Measurements from ENCODE around the gene NFE2L2. TPM values are rescaled to one million over a fixed set of nuclear protein-coding genes. Genes with fewer than 3 reads are reported as not detected.

The NFE2L2 gene
- total and polyA plus RNA-seq, 7 donors: 46.7 to 103 (median 88.3) TPM

GRCh38 chr2:177284531-177284930 lies 20.0 kb upstream of the NFE2L2 start:
- no peak overlapping the region for H3K27ac ChIP-seq
- no peaks in the 10 kb centered on the region for H3K9me3 ChIP-seq
- H3K4me3 ChIP-seq: no peak overlapping the region
- no peaks in the 10 kb centered on the region for H3K36me3 ChIP-seq
- DNase-seq: no peak
- peaks cover 0 to 7% (median 2%) of the 10 kb centered on the region in 4 donors for H3K4me1 ChIP-seq
- no peak for TF ChIP-seq POLR2AphosphoS5 (IDR thresholded peaks at IDR 0.05)
- no peak for TF ChIP-seq EP300 (IDR thresholded peaks at IDR 0.05)
- TF ChIP-seq, protein P1, sequence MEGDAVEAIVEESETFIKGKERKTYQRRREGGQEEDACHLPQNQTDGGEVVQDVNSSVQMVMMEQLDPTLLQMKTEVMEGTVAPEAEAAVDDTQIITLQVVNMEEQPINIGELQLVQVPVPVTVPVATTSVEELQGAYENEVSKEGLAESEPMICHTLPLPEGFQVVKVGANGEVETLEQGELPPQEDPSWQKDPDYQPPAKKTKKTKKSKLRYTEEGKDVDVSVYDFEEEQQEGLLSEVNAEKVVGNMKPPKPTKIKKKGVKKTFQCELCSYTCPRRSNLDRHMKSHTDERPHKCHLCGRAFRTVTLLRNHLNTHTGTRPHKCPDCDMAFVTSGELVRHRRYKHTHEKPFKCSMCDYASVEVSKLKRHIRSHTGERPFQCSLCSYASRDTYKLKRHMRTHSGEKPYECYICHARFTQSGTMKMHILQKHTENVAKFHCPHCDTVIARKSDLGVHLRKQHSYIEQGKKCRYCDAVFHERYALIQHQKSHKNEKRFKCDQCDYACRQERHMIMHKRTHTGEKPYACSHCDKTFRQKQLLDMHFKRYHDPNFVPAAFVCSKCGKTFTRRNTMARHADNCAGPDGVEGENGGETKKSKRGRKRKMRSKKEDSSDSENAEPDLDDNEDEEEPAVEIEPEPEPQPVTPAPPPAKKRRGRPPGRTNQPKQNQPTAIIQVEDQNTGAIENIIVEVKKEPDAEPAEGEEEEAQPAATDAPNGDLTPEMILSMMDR (IDR thresholded peaks at IDR 0.05): no peak
- intact Hi-C loops (cut with DNase I): no loop called here
- 93 to 98% methylated on average over 3 of the region's 3 CpGs for WGBS, 2 donors
- no peaks in the 10 kb centered on the region for H3K27me3 ChIP-seq

DNA sequence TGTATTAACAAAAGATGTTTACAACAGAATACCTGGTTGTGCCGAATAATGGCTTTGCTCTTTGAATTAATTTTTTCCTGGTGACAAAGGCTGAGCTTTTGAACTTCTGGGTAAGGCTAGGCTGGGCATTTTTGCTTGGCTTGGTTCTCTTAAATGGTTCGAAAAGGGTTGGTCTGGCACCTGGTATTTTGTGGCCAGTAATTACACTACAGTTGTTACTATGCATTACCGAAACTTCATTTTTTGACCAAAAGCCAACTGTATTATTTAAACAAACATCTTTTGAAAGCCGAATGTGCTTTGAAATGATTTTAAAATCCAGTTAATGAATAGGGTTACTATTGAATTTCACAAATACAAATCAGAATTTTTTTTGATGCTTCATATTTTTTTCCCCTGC lies 19.4 kb upstream of the NFE2L2 start:
- no peak overlapping the region for H3K27ac ChIP-seq
- peaks cover 0 to 7% (median 2%) of the 10 kb centered on the region in 4 donors for H3K4me1 ChIP-seq
- H3K27me3 ChIP-seq: no peaks in the 10 kb centered on the region
- no peaks in the 10 kb centered on the region for H3K36me3 ChIP-seq
- H3K9me3 ChIP-seq: no peaks in the 10 kb centered on the region
- 89% methylated on average over 4 of the region's 4 CpGs for WGBS, 2 donors
- intact Hi-C loops (cut with DNase I): no loop called here
- TF ChIP-seq POLR2A (IDR thresholded peaks at IDR 0.05): no peak
- TF ChIP-seq EP300 (IDR thresholded peaks at IDR 0.05): no peak
- TF ChIP-seq, protein P1 (IDR thresholded peaks at IDR 0.05): no peak
- no peak for TF ChIP-seq POLR2AphosphoS5 (IDR thresholded peaks at IDR 0.05)
- DNase-seq: no peak
- no peak overlapping the region for H3K4me3 ChIP-seq

DNA sequence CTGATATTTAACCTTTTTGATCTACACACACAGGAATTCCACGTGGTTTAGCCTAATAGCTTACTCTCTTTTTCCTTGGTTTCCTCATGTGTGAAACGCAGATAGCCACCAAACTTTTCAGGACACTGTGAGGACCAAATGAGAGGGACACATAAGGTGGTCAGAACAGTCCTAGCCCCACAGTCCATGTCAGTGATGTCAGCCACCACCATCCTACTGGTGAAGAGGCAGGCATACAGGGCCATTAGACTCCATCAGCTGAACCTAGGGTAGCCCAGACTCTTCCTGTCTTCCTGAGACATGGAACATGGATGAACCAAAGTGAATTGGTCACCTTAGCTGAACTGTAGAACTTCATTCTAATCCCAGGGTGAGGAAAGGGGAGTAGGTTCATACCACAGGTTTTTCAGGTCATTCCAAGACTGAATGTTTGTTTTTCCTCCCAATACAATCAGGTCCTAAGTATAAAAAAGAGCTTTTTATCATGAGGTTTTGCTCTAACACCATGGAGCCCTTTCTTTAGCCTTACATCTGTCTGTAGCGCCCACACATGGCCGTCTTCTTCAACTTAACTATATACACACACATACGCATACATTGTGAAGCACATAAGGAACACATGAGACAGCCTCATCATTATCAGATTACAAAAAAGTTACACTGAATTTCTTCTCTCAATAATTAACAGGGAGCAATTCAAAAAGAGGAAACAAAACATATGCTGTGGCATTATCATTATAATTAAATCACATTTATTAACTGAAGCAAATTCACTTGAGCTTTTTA lies 18.5 kb upstream of the NFE2L2 start:
- no peak for DNase-seq
- no peaks in the 10 kb centered on the region for H3K36me3 ChIP-seq

DNA sequence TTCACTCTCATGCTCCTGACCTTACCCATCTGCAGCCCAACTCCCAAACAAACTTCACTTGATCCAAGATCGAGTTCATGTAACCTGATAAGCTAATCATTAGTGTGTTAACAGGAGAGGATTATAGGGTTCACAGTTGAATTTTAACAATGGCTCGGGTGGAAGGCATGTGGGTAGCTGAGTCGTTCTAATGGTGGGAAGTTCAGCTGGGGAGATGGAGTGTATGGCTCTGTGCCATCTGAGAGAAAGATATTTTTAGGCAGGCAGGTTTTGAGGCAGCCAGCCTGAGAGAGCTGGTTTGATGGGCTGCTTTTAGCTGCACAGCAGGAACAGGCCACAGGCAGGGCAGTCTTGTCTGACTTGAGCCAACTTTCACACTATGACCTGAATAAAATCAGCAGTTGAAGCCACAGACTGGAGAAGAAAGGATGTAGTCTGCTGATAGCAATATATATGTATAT lies 17.7 kb upstream of the NFE2L2 start:
- H3K4me1 ChIP-seq: peaks cover 0 to 7% (median 2%) of the 10 kb centered on the region in 4 donors
- no peak for TF ChIP-seq POLR2A (IDR thresholded peaks at IDR 0.05)
- no peak for TF ChIP-seq POLR2AphosphoS5 (IDR thresholded peaks at IDR 0.05)
- no peak for TF ChIP-seq EP300 (IDR thresholded peaks at IDR 0.05)
- TF ChIP-seq, protein P1 (IDR thresholded peaks at IDR 0.05): no peak
- peak overlapping the region in 2 of 4 donors; percentile 8 to 22 for H3K27ac ChIP-seq
- H3K4me3 ChIP-seq: no peak overlapping the region
- H3K9me3 ChIP-seq: no peaks in the 10 kb centered on the region
- 63 to 68% methylated on average over 3 of the region's 3 CpGs for WGBS, 2 donors
- intact Hi-C loops (cut with DNase I): no loop called here
- H3K27me3 ChIP-seq: no peaks in the 10 kb centered on the region
- H3K36me3 ChIP-seq: no peaks in the 10 kb centered on the region
- DNase-seq: no peak

More for the DNA sequence above, 18.5 kb upstream of the NFE2L2 start:
- 89 to 95% methylated on average over 5 of the region's 5 CpGs for WGBS, 2 donors
- Histone ChIP-seq H3K27ac (peak overlapping the region in 2 of 4 donors; percentile 8 to 22), H3K27me3 (no peaks in the 10 kb centered on the region), H3K4me3 (no peak overlapping the region), H3K4me1 (peaks cover 0 to 7% (median 2%) of the 10 kb centered on the region in 4 donors), H3K9me3 (no peaks in the 10 kb centered on the region)
- TF ChIP-seq, protein P1 (IDR thresholded peaks at IDR 0.05): no peak
- TF ChIP-seq POLR2A (IDR thresholded peaks at IDR 0.05) (no peak), POLR2AphosphoS5 (IDR thresholded peaks at IDR 0.05) (no peak), EP300 (IDR thresholded peaks at IDR 0.05) (no peak)
- intact Hi-C loops (cut with DNase I): no loop called here

Data from sigmoid colon (tissue), 7 donors.